GM12892 (cell line): ENCODE results near the gene CDK11B.
"Not testable (repeated sequence)": the region's sequence is repeated elsewhere in the genome, so short reads cannot be mapped to it uniquely, and the experiment has no call there.

Experiments used
- POLR2A ChIP-seq: IDR thresholded peaks from 2 replicates; pipeline ENCODE4 v1.6.1; 2011; ENCODE audit warnings: low read depth, low read length, control low read depth
- POLR2AphosphoS5 ChIP-seq: IDR thresholded peaks from 2 replicates; pipeline ENCODE4 v1.6.1; 2011; ENCODE audit warnings: low read depth, low read length, control low read depth

- TF ChIP-seq POLR2AphosphoS5, POLR2A: not testable (repeated sequence)
Observed at GRCh38 chr1:1640081-1640480, 18.7 kb downstream of the CDK11B start.
